Left lobe of liver (tissue), 2 donors: ENCODE results near the gene CYTH4. TPM values are rescaled to one million over a fixed set of nuclear protein-coding genes. Genes with fewer than 3 reads are reported as not detected.
"Not testable (repeated sequence)": the region's sequence is repeated elsewhere in the genome, so short reads cannot be mapped to it uniquely, and the experiment has no call there.

Experiments
- ATAC-seq: fragments of 200-7000 bp; cut with Tn5 transposase; one replicate; pipeline ENCODE4 v1.9.1; 2020; ENCODE audit warnings: mild to moderate bottlenecking, moderate library complexity
- DNase-seq: peaks from one replicate; pipeline ENCODE4 v3.0.0-alpha.2; 2020; ENCODE audit warnings: low spot score
- total RNA-seq: library from RNA; stranded (reverse); gene quantifications from one replicate; pipeline ENCODE4 v1.2.1, GENCODE V29; 2021
- donor health status: DM: no; HTN: no; CAD: no; lungs with moderate emphysema.
- donor health status: DM: no; HTN: yes; CAD: no.

Gene CYTH4
- total RNA-seq, 1 donor from 2014 or later, result 5.2 TPM

- ATAC-seq, result no peak
- DNase-seq, result no peak
Measured at GRCh38 chr22:37248251-37248650, 34.1 kb upstream of the CYTH4 start.

- ATAC-seq (no peak), DNase-seq (no peak)
Measured at GRCh38 chr22:37249986-37250385, 32.3 kb upstream of the CYTH4 start.

DNA sequence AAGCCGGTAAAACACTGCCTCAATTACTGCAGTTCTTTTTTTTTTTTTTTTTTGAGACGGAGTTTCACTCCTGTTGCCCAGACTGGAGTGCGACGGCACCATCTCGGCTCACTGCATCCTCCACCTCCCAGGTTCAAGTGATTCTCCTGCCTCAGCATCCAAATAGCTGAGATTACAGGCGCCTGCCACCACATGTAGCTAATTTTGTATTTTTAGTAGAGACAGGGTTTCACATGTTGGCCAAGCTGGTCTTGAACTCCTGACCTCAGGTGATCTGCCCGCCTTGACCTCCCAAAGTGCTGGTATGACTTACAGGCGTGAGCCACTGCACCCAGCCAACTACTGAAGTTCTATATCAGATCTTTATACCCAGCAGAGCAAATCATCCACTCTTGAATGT is 30.5 kb upstream of the CYTH4 start:
- ATAC-seq, DNase-seq: not testable (repeated sequence)

DNA sequence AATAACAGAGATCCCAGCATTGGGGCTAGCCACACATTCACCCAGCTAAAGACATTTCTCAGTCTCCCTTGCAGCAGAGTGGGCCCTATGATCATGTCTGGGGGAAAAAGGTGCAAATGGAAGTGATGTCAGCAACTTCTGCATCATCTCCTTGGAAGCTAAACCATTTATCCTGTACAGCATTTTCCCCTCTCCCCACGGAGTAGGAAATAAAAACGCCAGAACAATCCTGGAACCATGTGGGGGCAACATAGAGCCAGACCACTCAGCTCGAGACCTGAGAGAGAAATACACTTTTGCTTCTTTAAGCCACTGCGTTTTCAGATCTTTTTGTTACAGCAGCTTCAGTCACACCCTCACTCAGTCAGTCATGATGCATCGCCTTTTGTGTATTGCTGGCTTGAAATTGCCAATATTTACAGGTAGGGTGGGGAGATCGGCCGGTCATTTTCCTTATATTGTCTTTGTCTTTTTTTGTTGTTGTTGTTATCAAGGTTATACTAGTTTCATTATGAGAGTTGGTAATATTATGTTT is 29.1 kb upstream of the CYTH4 start:
- DNase-seq (no peak), ATAC-seq (no peak)

DNA sequence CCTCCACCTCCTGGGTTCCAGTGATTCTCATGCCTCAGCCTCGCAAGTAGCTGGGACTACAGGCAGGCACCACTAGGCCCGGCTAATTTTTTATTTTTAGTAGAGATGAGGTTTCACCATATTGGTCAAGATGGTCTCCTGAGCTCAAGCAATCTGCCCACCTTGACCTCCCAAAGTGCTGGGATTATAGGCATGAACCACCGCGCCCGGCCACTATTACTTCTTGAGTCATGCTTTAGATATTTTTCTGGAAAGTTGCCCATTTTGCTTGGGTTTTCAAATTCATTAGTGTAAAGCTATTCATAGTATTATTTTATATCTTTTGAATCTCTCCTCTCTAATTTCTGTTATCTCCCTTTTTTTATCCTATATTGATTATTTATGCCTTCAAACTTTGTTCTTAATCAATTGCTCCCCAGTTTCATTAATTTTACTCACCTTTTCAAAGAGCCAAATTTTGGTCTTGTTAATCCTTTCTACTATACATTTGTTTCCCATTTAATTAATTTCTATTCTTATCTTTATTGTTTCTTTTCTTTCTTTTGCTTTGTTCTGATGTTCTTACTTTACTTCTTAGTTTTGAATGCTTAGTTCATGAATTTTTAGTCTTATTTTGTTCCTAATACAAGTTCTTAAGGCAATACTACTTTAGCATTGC is 28.0 kb upstream of the CYTH4 start:
- ATAC-seq (no peak), DNase-seq (no peak)

- DNase-seq (no peak), ATAC-seq (no peak)
Measured at GRCh38 chr22:37254867-37255233, 27.5 kb upstream of the CYTH4 start.

DNA sequence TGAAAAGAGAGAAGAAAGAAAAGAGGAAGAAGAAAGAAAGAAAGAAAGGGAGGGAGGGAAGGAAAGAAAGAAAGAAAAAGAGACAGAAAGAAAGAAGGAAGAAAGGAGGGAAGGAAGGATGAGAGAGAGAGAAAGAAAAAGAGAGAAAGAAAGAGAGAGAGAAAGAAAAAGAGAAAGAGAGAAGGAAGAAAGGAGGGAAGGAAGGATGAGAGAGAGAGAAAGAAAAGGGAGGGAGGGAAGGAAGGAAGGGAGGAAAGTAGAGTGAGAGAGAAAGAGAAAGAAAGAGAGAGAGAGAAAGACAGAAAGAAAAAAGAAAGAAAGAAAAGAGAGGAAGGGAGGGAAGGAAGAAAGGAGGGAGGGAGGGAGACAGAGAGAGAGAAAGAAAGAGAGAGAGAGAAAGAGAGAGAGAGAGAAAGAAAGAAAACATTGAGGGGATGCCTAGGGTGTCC is 26.7 kb upstream of the CYTH4 start:
- ATAC-seq (no peak), DNase-seq (no peak)

GRCh38 chr22:37256075-37256726 is 26.1 kb upstream of the CYTH4 start:
- DNase-seq (no peak), ATAC-seq (no peak)

GRCh38 chr22:37258005-37258752 is 24.1 kb upstream of the CYTH4 start:
- DNase-seq (no peak), ATAC-seq (no peak)

GRCh38 chr22:37258753-37259401 is 23.4 kb upstream of the CYTH4 start:
- no peak for ATAC-seq

DNA sequence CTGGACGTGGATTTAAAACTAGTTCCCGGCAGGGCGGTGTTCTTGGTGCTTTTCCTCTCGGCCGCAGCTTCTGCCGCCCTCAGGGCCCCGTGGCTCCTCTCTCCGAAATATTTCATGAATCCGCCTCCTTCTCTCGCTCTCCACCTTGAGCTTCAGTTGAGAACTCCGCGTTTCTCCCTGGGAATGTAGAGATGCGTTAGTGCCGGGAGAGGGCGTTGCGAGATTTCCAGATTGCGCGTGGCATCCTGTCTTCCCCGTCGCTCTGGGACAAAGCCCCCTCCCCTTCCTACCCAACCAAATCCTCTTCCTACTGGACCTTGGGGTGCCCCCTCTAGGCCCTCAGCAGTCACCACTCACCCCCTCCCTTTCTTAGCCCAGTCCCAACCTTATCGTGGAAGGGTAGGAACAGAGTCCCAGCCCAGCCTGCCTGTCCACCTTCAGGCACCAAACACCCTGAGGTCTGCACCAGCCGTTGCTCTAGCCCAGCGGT is 22.7 kb upstream of the CYTH4 start:
- DNase-seq (no peak), ATAC-seq (peak; percentile 26)

More at GRCh38 chr22:37258753-37259401, 23.4 kb upstream of the CYTH4 start:
- DNase-seq, result no peak

- DNase-seq (no peak), ATAC-seq (no peak)
Measured at GRCh38 chr22:37260155-37260795, 22.0 kb upstream of the CYTH4 start.

GRCh38 chr22:37260901-37261336 is 21.4 kb upstream of the CYTH4 start:
- ATAC-seq (peak; percentile 94), DNase-seq (no peak)

- DNase-seq, result no peak
Measured at GRCh38 chr22:37262346-37262745, 20.0 kb upstream of the CYTH4 start.

DNA sequence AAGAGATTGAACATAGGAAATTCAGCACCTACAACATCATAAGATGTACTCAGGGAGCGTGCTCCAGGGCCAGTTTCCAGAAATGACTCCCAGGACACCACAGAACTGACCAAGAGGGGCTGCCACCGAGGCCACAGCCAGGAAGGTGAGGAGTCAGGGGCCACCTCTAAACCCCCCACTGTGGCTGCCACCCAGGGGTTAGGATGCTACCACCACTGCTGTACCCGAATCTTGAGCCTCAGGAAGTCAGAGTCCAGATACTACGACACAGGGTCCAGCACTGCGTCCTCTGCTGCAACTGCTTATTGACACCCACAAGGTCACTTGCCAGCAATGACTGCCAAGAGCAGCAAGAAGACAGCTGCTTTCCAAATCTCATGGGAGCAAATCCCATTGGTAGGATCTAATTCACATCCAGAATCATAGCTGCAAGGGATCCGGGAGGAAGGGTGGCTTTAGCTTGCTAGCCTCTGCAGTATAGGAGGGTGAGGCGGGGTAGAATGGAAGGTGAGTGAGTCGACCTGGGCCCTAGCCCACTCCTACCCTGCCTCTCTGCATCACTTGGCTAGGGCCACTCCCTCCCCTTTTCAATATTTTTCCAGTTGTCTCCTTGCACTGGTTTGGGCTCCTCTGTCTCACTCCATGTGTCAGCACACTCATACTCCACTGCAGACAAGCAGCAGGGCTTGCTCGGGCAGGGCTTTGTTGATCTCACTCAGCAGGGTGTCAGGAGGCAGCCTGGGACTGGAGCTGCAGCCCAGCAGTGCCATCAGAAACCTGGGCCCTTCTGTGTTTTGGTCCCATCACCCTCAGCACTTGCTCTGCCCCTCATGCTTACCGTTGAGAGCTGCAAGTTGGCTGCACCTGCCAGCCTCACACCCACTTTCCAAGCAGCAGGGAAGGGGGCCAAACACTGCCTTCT is 18.1 kb upstream of the CYTH4 start:
- DNase-seq, result no peak
- no peak for ATAC-seq

More at GRCh38 chr22:37262346-37262745, 20.0 kb upstream of the CYTH4 start:
- ATAC-seq, result no peak

- DNase-seq (no peak), ATAC-seq (peak; percentile 15)
Measured at GRCh38 chr22:37266581-37267134, 15.7 kb upstream of the CYTH4 start.

GRCh38 chr22:37267135-37267587 is 15.1 kb upstream of the CYTH4 start:
- peak; percentile 90 for ATAC-seq
- no peak for DNase-seq

DNA sequence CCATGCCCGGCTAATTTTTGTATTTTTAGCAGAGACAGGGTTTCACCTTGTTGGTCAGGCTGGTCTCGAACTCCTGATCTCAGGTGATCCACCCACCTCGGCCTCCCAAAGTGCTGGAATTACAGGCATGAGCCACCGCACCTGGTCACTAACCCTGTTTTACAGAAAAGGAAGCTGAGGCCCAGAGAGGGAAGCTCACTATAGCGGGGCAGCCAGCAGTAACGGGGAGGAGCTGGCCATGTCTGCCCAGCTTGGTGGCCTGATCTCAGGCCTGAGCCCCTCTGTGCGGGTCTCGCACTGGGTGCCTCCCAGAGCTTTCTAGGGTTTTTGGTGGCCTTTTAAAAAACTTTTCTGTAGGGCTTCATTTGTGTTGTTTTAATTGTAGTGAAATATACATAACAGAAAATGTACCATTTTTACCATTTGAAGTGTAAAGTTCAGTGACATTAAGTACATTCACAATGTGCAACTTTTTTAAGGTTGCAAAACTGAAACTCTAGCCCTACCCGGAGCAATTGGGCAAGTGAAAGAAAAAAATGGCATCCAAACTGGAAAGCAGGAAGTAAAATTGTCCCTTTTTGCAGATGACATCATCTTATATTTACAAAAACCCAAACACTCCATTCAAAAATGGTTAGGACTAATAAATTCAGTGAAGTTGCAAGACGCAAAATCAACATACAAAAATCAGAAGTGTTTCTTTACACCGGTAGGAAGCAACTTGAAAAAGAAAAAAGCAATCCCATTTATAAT is 14.5 kb upstream of the CYTH4 start:
- ATAC-seq (no peak), DNase-seq (no peak)
